Measurements from ENCODE around the gene ERC1. TPM values are rescaled to one million over a fixed set of nuclear protein-coding genes. Genes with fewer than 3 reads are reported as not detected.

Gene ERC1
- total and polyA plus RNA-seq, 2 of the 4 experiments (the other 2 are of a cell fraction), result 11.6 to 25.6 TPM

DNA sequence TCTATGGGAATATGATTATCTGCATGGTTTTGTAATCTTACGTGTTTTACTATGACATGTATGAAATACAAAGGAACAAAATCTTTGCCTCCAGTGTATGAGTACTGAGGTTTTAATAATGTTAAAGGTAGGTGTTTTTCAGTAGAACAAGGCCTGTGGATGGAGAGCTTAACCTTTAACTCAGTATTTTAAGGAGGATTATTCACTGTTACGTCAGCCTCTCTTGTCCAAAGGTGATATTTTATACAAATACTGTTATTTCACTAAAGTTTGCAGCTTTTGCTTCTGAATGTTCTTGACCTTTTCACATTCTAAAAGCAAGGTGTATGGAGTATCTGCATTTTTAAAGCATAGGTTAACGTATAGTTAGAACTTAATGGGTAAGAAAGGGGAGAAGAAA is 195.3 kb downstream of the ERC1 start:
- Histone ChIP-seq H3K56ac (ENCODE audit: extremely low read depth, insufficient read depth, low read length) (no peak overlapping the region), H3K18ac (ENCODE audit: low read depth, low read length) (no peak overlapping the region), H2AK9ac (replicated peaks; ENCODE audit: low read depth, low read length, poor library complexity) (no peak overlapping the region), H2AFZ (replicated peaks; ENCODE audit: low read length, poor library complexity) (no peak overlapping the region), H3K9ac (ENCODE audit: low read depth, low read length) (no peak overlapping the region), H4K91ac (ENCODE audit: insufficient read depth, low read depth, low read length) (no peak overlapping the region), H3K4ac (ENCODE audit: low read depth, low read length) (no peak overlapping the region), H3K9me1 (ENCODE audit: insufficient read depth, low read length) (peaks cover 5% of the 10 kb centered on the region; the same call in 1 of the 2 replicates), H3K4me1 (ENCODE audit: control insufficient read depth, insufficient read depth, low read length) (peaks cover 3% of the 10 kb centered on the region; the same call in 1 of the 2 replicates), H3K9me3 (ENCODE audit: control insufficient read depth, insufficient read depth, low read length) (no peaks in the 10 kb centered on the region), H4K20me1 (ENCODE audit: insufficient read depth, low read length) (no peaks in the 10 kb centered on the region), H2AK5ac (ENCODE audit: low read depth, low read length) (no peak overlapping the region), H2BK15ac (ENCODE audit: low read depth, low read length) (no peak overlapping the region), H3K14ac (replicated peaks; ENCODE audit: low read depth, low read length) (no peak overlapping the region), H2BK120ac (ENCODE audit: low read depth, low read length) (no peak overlapping the region), H3K4me2 (ENCODE audit: low read depth, low read length) (no peak overlapping the region), H3K27ac (ENCODE audit: insufficient read depth, low read length) (no peak overlapping the region), H3K79me1 (ENCODE audit: low read depth in 1 of 2, low read length in 2 of 2) (peaks cover 6 to 19% of the 10 kb centered on the region in 2 experiments; a peak in 3 of 4 replicates), H3K36me3 (ENCODE audit: control insufficient read depth, insufficient read depth, low read length) (peaks cover 13% of the 10 kb centered on the region), H4K5ac (ENCODE audit: low read depth, low read length) (no peak overlapping the region), H3K23ac (ENCODE audit: low read depth, low read length) (no peak overlapping the region), H3K4me3 (ENCODE audit: insufficient read depth, low read depth, low read length) (no peak overlapping the region), H3K27me3 (ENCODE audit: control insufficient read depth, insufficient read depth, low read length) (no peaks in the 10 kb centered on the region), H2BK5ac (ENCODE audit: low read depth, low read length, poor library complexity, severe bottlenecking) (no peak overlapping the region), H2BK20ac (ENCODE audit: low read depth, low read length) (no peak overlapping the region), H4K8ac (ENCODE audit: low read depth in 2 of 2, low read length in 2 of 2) (no peak overlapping the region)
- POLR2A ChIA-PET (ENCODE audit: unreplicated experiment), result no interaction called here
- CTCF ChIA-PET, result no interaction called here
- no peak for TF ChIP-seq ELK1 (IDR thresholded peaks at IDR 0.05; ENCODE audit: borderline replicate concordance, low read depth, low read length)
- TF ChIP-seq SMC3 (IDR thresholded peaks at IDR 0.05; ENCODE audit: low read depth, low read length), result no peak
- no peak for TF ChIP-seq CEBPB (IDR thresholded peaks at IDR 0.05; ENCODE audit: low read depth, low read length)
- dilution Hi-C loops (cut with HindIII; ENCODE audit: low sequenced_read_pairs, unreplicated experiment), result no loop called here
- ATAC-seq (ENCODE audit: low read depth) (no peak), DNase-seq (no peak)
- no CpG with 5 or more reads among the region's 3 CpGs for WGBS, 2 experiments (ENCODE audit: extremely low coverage in 2 of 2, insufficient read length in 1 of 2)
- intact Hi-C loops (cut with micrococcal nuclease), result no loop called here
- BruUV-seq (replicated peaks), result no TSS peak
- in situ Hi-C loops (cut with MboI; ENCODE audit: low sequenced_read_pairs), result no loop called here
